NCI-H1694 (cell line): ENCODE data around the gene RABGAP1L.
"Not testable (repeated sequence)": the region's sequence is repeated elsewhere in the genome, so short reads cannot be mapped to it uniquely, and the experiment has no call there.

Experiments
- DNase-seq: peaks from one replicate; lab custom pipeline; 2025; lab: John Stamatoyannopoulos, UW

The RABGAP1L gene

GRCh38 chr1:174242856-174243255 lies 83.5 kb downstream of the RABGAP1L start:
- DNase-seq: no peak

DNA sequence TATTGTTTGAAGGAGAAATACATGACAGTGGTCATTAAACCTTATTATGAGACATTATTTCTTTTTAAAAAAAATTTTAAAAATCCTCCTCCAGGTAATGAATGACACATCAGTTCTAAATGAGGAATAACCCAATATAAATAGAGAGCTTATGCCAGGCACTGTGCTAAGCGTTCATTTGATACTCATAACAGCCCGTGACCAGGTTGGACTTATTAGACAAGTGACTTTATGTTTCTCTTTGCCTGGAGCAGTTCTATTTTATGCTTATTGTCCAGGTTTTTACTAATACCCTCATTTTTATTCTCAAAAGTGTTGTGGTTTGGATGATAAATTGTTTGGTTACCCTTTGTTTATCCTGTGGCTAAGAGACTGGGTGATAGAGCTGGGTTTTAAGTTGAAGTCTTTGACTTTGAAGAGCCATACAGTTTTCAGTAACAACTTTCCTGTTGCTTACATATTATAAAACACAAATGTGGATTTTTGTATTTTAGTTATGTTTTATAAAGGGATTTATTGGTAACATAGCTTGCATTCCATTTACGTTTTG lies 84.2 kb downstream of the RABGAP1L start:
- DNase-seq: no peak

- no peak for DNase-seq
Measured at GRCh38 chr1:174244017-174244416, 84.7 kb downstream of the RABGAP1L start.

DNA sequence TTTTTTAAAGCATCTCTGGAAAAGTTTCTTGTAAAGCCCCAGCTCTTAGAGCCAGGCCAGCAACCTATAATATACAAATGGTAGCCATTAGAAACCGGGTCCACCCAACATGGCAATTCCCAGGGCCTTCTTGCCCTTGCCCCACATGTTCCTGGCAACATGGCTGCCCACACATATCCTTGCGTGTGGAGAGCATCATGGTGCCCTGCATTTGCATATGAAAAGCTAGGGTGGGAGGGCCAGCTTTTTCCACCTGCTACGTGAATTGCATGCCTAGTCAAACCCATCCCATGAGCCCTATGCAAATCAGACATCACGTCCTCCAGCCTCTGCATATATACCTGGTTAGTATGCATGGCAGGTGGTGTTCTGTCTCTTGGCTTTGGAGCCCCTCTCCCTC lies 88.2 kb downstream of the RABGAP1L start:
- DNase-seq: no peak

- no peak for DNase-seq
Measured at GRCh38 chr1:174248041-174248440, 88.7 kb downstream of the RABGAP1L start.

DNA sequence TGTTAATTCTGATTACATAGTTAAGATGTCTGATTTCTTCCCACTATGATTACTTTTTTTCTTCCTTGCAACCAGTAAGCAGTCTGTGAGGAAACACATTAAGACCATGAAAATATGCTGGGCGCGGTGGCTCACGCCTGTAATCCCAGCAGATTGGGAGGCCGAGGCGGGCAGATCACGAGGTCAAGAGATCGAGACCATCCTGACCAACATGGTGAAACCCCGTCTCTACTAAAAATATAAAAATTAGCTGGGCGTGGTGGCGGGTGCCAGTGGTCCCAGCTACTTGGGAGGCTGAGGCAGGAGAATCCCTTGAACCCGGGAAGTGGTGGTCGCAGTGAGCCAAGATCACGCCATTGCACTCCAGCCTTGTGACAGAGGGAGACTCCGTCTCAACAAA lies 97.1 kb downstream of the RABGAP1L start:
- DNase-seq: not testable (repeated sequence)

- DNase-seq: peak; percentile 78
Measured at GRCh38 chr1:174258148-174258550, 98.8 kb downstream of the RABGAP1L start.

- peak; percentile 73 for DNase-seq
Measured at GRCh38 chr1:174262349-174263241, 103.3 kb downstream of the RABGAP1L start.

GRCh38 chr1:174265282-174265681 lies 106.0 kb downstream of the RABGAP1L start:
- no peak for DNase-seq

GRCh38 chr1:174266476-174266875 lies 107.2 kb downstream of the RABGAP1L start:
- DNase-seq: no peak

- no peak for DNase-seq
Measured at GRCh38 chr1:174266991-174267612, 107.8 kb downstream of the RABGAP1L start.

- DNase-seq: no peak
Measured at GRCh38 chr1:174269989-174270651, 110.8 kb downstream of the RABGAP1L start.

DNA sequence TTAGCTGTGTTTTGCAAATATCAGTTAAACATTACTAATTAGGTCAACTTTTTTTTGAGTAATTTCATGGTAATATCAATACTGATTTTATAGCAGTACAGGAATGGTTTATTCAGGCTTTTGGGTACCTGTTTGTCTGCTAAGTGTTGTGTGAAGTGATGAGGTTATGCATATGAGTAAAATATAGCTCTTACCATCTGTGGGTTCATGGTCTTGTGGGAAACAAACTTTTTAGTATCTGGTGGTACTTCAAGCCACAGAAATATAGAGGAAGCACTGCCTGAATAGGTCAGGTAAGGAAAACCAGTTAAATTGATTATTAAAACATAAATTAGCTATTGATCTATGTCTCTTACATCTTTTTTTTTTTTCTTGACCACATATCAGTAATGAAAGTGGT lies 113.9 kb downstream of the RABGAP1L start:
- DNase-seq: no peak

DNA sequence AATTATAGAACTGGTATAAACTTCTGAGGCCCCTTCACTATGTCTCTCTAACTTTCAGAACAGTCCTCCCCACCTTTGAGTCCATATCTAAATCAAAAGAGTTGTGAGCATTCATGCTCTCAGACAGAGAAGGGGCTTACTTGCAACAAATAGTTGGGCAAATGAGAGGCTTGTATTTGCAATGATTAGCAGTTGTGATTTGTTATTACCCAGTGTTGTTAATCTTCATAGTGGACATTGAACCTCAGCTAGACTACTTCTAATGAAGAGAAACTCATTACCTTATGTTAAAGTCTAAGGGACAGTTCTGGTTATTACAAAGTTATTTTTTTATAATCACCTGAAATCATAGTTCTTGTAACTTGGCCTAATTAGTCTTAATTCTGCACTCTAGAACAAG lies 114.5 kb downstream of the RABGAP1L start:
- no peak for DNase-seq

DNA sequence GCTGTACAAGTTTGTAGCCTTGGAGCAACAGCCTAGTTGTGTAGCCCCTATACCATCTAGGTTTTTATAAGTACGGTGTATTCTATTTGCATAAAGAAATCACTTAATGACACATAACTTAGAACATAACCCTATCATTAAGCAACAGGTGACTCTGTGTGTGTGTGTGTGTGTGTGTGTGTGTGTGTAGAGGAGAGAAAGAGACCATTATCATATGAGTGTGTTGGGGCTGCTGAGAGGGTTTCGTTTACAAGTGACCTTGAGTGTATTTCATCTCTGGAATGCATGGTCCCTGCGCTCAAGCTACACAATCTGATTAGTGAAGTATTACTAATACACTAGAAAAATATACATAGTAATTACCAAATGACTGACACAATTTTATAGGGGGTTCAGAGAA lies 115.1 kb downstream of the RABGAP1L start:
- DNase-seq: no peak

DNA sequence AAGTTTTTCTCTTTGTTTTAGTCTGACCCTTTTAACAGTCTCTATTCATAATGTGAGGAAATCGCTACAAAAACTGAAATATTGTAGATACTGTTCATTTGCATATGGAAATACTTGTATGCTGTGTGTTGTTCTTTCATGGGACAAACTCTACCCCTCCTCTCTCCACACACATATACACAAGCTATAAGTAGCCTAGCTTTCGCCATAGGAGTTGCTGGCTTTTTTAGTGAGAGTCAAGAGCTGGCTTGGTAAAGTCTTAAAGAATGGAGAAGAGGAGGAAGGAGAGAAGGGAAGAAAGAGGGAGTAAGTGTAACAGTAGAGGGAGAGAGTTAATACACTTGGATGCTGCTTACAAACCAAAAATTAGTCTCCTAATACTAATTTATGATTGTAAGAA lies 115.6 kb downstream of the RABGAP1L start:
- no peak for DNase-seq

DNA sequence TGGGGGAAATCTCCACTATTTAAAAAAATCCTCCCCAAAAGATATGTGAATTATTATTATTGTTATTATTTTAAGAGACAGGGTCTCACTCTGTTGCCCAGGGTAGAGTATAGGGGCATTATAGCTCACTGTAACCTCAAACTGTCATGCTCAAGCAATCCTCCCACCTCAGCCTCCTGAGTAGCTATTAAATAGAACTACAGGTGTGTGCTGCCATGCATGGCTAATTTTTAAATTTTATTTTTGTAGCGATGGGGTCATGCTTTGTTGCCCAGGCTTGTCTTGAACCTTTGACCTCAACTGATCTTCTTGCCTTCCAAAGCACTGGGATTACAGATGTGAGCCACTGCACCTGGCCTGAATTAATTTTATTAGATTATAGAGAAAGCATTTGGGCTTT lies 116.8 kb downstream of the RABGAP1L start:
- no peak for DNase-seq

DNA sequence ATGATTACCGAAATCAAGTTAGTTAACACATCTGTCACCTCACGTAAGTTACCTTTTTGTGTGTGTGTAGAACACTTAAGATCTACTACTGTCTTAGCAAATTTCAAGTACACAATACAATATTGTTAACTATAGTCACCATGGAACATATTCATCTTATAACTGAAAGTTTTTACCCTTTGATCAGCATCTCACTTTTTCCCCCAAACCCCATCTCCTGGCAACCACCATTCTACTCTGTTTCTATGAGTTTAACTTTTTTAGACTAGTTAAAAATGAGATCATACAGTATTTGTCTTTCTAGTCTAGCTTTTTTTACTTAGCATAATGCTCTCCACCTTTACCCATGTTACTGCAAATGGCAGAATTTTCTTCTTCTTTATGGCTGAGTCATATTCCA lies 124.7 kb downstream of the RABGAP1L start:
- DNase-seq: no peak

DNA sequence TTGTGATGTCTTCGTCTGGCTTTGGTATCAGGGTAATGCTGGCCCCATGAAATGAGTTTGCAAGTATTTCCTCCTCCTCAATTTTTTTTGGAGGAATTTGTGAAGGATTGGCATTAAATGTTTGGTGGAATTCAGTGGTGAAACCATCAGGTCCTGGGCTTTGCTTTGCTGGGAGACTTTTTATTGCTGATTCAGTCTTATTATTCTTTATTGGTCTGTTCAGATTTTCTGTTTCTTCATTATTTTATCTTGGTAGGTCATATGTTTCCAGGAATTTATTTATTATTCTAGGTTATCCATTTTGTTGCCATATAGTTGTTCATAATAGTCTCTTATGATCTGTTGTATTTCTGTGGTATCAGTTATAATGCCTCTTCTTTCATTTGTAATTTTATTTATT lies 126.7 kb downstream of the RABGAP1L start:
- DNase-seq: no peak

- peak; percentile 4 for DNase-seq
Measured at GRCh38 chr1:174289644-174290310, 130.5 kb downstream of the RABGAP1L start.

DNA sequence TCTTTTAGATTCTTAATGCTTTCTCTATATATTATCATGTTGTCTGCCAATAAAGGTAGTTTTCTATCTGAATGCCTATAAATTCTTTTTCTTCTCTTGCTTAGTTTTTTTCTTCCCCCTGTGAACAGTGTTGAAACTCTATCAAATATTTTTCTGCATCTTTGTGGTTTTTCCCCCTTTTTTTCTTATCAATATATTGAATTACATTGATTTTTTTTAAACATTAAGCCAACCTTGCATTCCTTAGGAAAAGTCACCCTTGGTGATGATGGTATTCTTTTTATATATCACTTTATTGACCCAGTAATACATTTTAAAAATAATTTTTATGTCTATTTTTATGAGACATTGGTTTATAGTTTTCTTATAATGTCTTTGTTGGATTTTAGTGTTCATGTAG lies 131.7 kb downstream of the RABGAP1L start:
- no peak for DNase-seq

DNA sequence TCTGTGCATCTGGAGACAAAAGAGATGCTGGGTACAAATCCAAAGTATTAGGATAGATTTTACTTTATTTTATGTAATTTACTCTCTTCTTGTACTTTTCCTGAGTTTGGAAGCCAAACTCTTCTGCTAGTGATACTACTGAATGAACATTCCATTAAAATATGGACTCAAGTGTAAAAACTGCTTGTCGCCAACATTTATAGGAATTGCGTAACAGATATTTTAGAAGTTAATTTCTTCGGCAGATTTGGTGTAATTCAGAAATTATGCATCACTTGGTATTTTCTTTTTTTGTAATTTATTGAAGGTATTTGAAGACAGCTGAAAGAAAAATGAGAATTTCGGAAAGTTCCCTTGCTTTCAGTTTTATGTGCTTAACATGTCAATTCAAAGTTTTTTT lies 137.0 kb downstream of the RABGAP1L start:
- DNase-seq: no peak
